Thyroid gland (tissue), 4 donors: Measurements from ENCODE around the gene KLHL2.

Experiments used
- POLR2A ChIP-seq, 2 donors: fragments of 450-650 bp; IDR thresholded peaks; one replicate each; pipeline ENCODE4 v1.6.1; 2017; ENCODE audit warnings: antibody characterized with exemption in 2 of 2, mild to moderate bottlenecking in 2 of 2, moderate library complexity in 1 of 2
- TF ChIP-seq, protein P1 (sequence below), 6 experiments: fragments of 200-600 bp in 3 of 6; fragments of 450-650 bp in 3 of 6; sonication (generic) in 3 of 6; IDR thresholded peaks; one replicate each; pipeline ENCODE4 v1.5.1; 2016 to 2019; ENCODE audit warnings: antibody characterized with exemption in 6 of 6, mild to moderate bottlenecking in 2 of 6, inconsistent platforms in 1 of 6, moderate library complexity in 1 of 6

DNA sequence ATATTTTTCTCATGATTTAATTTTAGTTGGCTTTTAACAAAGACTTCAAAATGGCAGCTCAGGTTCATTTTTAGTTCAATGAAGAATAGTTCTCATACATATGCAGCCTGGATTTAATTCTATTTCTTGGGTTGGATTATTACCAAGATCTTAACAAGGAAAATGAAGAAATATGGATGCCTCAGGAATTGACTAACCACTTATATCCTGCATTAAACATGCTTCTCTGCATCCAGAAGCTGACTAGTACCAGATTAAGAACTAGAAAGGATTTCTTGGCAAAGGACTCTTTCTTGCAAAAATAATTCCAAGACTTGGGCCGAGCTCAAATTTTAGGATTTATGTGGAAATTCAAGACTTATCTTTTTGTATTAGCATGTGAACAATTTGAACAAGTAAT lies 5.6 kb upstream of the KLHL2 start:
- TF ChIP-seq, protein P1, sequence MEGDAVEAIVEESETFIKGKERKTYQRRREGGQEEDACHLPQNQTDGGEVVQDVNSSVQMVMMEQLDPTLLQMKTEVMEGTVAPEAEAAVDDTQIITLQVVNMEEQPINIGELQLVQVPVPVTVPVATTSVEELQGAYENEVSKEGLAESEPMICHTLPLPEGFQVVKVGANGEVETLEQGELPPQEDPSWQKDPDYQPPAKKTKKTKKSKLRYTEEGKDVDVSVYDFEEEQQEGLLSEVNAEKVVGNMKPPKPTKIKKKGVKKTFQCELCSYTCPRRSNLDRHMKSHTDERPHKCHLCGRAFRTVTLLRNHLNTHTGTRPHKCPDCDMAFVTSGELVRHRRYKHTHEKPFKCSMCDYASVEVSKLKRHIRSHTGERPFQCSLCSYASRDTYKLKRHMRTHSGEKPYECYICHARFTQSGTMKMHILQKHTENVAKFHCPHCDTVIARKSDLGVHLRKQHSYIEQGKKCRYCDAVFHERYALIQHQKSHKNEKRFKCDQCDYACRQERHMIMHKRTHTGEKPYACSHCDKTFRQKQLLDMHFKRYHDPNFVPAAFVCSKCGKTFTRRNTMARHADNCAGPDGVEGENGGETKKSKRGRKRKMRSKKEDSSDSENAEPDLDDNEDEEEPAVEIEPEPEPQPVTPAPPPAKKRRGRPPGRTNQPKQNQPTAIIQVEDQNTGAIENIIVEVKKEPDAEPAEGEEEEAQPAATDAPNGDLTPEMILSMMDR (IDR thresholded peaks at IDR 0.05) = no peak
- TF ChIP-seq POLR2A (IDR thresholded peaks at IDR 0.05) = no peak
